Activated T-cell treated with anti-CD3 and anti-CD28 coated beads, Interleukin-2, amount 50 U/mL, for 48 hours (primary cell): ENCODE results near the gene TMIGD3.
"Not testable (repeated sequence)": the region's sequence is repeated elsewhere in the genome, so short reads cannot be mapped to it uniquely, and the experiment has no call there.

Experiments used
- DNase-seq, 2 experiments: peaks; one replicate each; pipeline ENCODE4 v3.0.0-alpha.2; 2020

Gene TMIGD3

GRCh38 chr1:111503585-111504060 lies at the start of gene TMIGD3, which contains the start of gene ADORA3:
Gene TMIGD3 (minus strand): TSS chr1:111503633. CDS start chr1:111503354, 279 bp downstream.
Gene ADORA3 (minus strand): TSS chr1:111503633. CDS start chr1:111503354, 279 bp downstream.
- DNase-seq = no peak

GRCh38 chr1:111553196-111553595 lies 49.8 kb upstream of the TMIGD3 start:
- no peak for DNase-seq

- no peak for DNase-seq
Observed at GRCh38 chr1:111552587-111552986, 49.2 kb upstream of the TMIGD3 start.

- no peak for DNase-seq
Observed at GRCh38 chr1:111551623-111552411, 48.4 kb upstream of the TMIGD3 start.

GRCh38 chr1:111547786-111548185 lies 44.4 kb upstream of the TMIGD3 start:
- not testable (repeated sequence) for DNase-seq

GRCh38 chr1:111542187-111542586 lies 38.8 kb upstream of the TMIGD3 start:
- DNase-seq = no peak

- DNase-seq = no peak
Observed at GRCh38 chr1:111541721-111542120, 38.3 kb upstream of the TMIGD3 start.

- no peak for DNase-seq
Observed at GRCh38 chr1:111540928-111541327, 37.5 kb upstream of the TMIGD3 start.

GRCh38 chr1:111538343-111539025 lies 35.1 kb upstream of the TMIGD3 start:
- DNase-seq = no peak

- no peak for DNase-seq
Observed at GRCh38 chr1:111535256-111536191, 32.1 kb upstream of the TMIGD3 start.

GRCh38 chr1:111520053-111520452 lies 16.6 kb upstream of the TMIGD3 start:
- DNase-seq = no peak

- no peak for DNase-seq
Observed at GRCh38 chr1:111517469-111518225, 14.2 kb upstream of the TMIGD3 start.

GRCh38 chr1:111516005-111516535 lies 12.6 kb upstream of the TMIGD3 start:
- DNase-seq = peak; percentile 61 to 65

GRCh38 chr1:111515291-111516004 lies 12.0 kb upstream of the TMIGD3 start:
- peak; percentile 68 to 70 for DNase-seq

- DNase-seq = peak in 1 of 2 experiments; percentile 44
Observed at GRCh38 chr1:111513410-111514020, 10.1 kb upstream of the TMIGD3 start.

- DNase-seq = no peak
Observed at GRCh38 chr1:111512931-111513330, 9.5 kb upstream of the TMIGD3 start.

GRCh38 chr1:111512132-111512889 lies 8.9 kb upstream of the TMIGD3 start:
- no peak for DNase-seq

- DNase-seq = no peak
Observed at GRCh38 chr1:111511370-111511769, 7.9 kb upstream of the TMIGD3 start.

- DNase-seq = no peak
Observed at GRCh38 chr1:111509997-111510375, 6.6 kb upstream of the TMIGD3 start.
